H1 (cell line): Measurements from ENCODE around the gene CKS1B. TPM values are rescaled to one million over a fixed set of nuclear protein-coding genes. Genes with fewer than 3 reads are reported as not detected.

Source experiments
- HDAC6 ChIP-seq: IDR thresholded peaks from one replicate; pipeline ENCODE4 v1.7.1; 2012; ENCODE audit warnings: low read depth, mild to moderate bottlenecking, inconsistent platforms, low read length, moderate library complexity
- KDM1A ChIP-seq: fragments of 200-600, 300-600 bp; sonication (generic); IDR thresholded peaks from 2 replicates; pipeline ENCODE4 v1.7.1; 2016; ENCODE audit warnings: mild to moderate bottlenecking, low read length, borderline replicate concordance
- PHF8 ChIP-seq: fragments of 200-600 bp; sonication (generic); conservative IDR thresholded peaks from 2 replicates; pipeline ENCODE4 v1.7.1; 2012; ENCODE audit warnings: low read depth, mild to moderate bottlenecking, inconsistent platforms, low read length, moderate library complexity
- ZNF274 ChIP-seq: IDR thresholded peaks from 2 replicates; pipeline ENCODE4 v1.7.0; 2012; ENCODE audit warnings: low read length, borderline replicate concordance; ENCODE audit errors: extremely low read depth
- polyA plus RNA-seq, 7 experiments: library from polyadenylated mRNA; depleted of rRNA in 3 of 7; stranded (reverse) in 5 of 7; unstranded in 2 of 7; fragments of >200 nt in 5 of 7; fragments of 200-250 nt in 2 of 7; gene quantifications; 1 replicate in 5 of 7; 2 replicates in 1 of 7; 4 replicates in 1 of 7; pipeline versions ENCODE4 v1.2.1 to v1.2.3, GENCODE V29; 2011 to 2013; ENCODE audit warnings: missing spikeins in 2 of 7, mixed read lengths in 2 of 7
- total RNA-seq: library from RNA; stranded (reverse); fragmentation: NEBNext Ultra II Directional; extraction: Animal tissue kit (Norgen Biotek cat#: 25700); gene quantifications from 2 replicates; pipeline ENCODE4 v1.2.1, GENCODE V29; 2021

CKS1B gene
- total and polyA plus RNA-seq, 2 of the 8 experiments (the other 6 are each of a cell fraction or from before 2014, with no cell fraction given), result 294 to 1,025 TPM

GRCh38 chr1:154940213-154940560, 34.3 kb upstream of the CKS1B start (continued):
- TF ChIP-seq KDM1A (no peak), HDAC6 (no peak), ZNF274 (no peak), PHF8 (no peak)
